ENCODE results near the gene RTN4R. TPM values are rescaled to one million over a fixed set of nuclear protein-coding genes. Genes with fewer than 3 reads are reported as not detected.

RTN4R gene
- total and polyA plus RNA-seq, 2 experiments from 2014 or later, result 10.6 to 38.4 TPM

DNA sequence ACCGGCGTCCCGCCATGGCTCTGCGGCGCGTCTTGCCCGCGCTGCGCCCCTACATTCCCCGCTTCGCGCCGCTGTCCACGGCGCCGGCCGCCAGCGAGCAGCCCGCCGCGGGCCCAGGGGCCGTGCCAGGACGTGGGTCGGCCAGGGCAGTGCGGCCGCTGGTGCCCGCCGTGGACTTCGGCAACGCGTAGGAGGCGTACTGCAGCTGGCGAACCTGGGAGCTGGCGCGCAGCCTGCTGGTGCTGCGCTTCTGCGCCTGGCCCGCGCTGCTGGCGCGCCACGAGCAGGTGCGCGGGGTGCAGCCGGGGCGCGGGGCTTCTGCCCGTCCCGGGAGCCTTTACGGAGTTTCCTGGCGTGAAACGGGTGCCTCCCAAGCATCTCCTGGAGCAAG is 31.6 kb upstream of the RTN4R start:
- Histone ChIP-seq H3K27me3 (ENCODE audit: insufficient read depth) (peaks cover 39% of the 10 kb centered on the region), H3K4me1 (ENCODE audit: insufficient read depth) (no peaks in the 10 kb centered on the region; the same call in 1 of the 2 replicates), H3F3A (replicated peaks; ENCODE audit: low read depth) (0 out of 2 replicates have a peak, but pooled peaks cover 3% of the 10 kb centered on the region), H3K9me2 (ENCODE audit: insufficient read depth) (no peaks in the 10 kb centered on the region), H2AFZ (0 out of 2 replicates have a peak overlapping the region, but pooled peaks have one; percentile 43), H3K36me3 (ENCODE audit: insufficient read depth) (no peaks in the 10 kb centered on the region), H4K20me1 (replicated peaks; ENCODE audit: insufficient read depth) (no peaks in the 10 kb centered on the region), H3K4me2 (peak overlapping the region; percentile 88), H3K27ac (ENCODE audit: low read depth) (no peak overlapping the region), H3K79me2 (replicated peaks; ENCODE audit: insufficient read depth) (no peaks in the 10 kb centered on the region), H3K4me3 (peak overlapping the region; percentile 73)
- Mint-ChIP-seq H3K4me3 (peak overlapping the region; percentile 66), H3K4me1 (peaks cover 6% of the 10 kb centered on the region; the same call in 2 of the 3 replicates), H3K9me3 (peaks cover 2% of the 10 kb centered on the region; the same call in 1 of the 3 replicates), H3K27ac (no peak overlapping the region), H3K36me3 (ENCODE audit: low read depth) (no peaks in the 10 kb centered on the region), H3K27me3 (ENCODE audit: insufficient read depth, low read depth, poor library complexity) (peaks cover 42% of the 10 kb centered on the region)
- DNase-seq (ENCODE audit: low spot score) (peak; percentile 58), ATAC-seq (peak; percentile 34)
- TF ChIP-seq EZH2 (IDR thresholded peaks at IDR 0.05; ENCODE audit: low read depth, unreplicated experiment) (no peak), CREB1 (CRISPR knock-in tag; IDR thresholded peaks at IDR 0.05; ENCODE audit: low read depth) (no peak), NANOG (IDR thresholded peaks at IDR 0.05; ENCODE audit: borderline replicate concordance) (no peak), ZNF114 (CRISPR knock-in tag; IDR thresholded peaks at IDR 0.05) (no peak), STAT1 (IDR thresholded peaks at IDR 0.05; ENCODE audit: unreplicated experiment) (no peak), JUNB (IDR thresholded peaks at IDR 0.05; ENCODE audit: unreplicated experiment) (no peak)
- TF ChIP-seq, protein P1, sequence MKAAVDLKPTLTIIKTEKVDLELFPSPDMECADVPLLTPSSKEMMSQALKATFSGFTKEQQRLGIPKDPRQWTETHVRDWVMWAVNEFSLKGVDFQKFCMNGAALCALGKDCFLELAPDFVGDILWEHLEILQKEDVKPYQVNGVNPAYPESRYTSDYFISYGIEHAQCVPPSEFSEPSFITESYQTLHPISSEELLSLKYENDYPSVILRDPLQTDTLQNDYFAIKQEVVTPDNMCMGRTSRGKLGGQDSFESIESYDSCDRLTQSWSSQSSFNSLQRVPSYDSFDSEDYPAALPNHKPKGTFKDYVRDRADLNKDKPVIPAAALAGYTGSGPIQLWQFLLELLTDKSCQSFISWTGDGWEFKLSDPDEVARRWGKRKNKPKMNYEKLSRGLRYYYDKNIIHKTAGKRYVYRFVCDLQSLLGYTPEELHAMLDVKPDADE (IDR thresholded peaks at IDR 0.05), result no peak

DNA sequence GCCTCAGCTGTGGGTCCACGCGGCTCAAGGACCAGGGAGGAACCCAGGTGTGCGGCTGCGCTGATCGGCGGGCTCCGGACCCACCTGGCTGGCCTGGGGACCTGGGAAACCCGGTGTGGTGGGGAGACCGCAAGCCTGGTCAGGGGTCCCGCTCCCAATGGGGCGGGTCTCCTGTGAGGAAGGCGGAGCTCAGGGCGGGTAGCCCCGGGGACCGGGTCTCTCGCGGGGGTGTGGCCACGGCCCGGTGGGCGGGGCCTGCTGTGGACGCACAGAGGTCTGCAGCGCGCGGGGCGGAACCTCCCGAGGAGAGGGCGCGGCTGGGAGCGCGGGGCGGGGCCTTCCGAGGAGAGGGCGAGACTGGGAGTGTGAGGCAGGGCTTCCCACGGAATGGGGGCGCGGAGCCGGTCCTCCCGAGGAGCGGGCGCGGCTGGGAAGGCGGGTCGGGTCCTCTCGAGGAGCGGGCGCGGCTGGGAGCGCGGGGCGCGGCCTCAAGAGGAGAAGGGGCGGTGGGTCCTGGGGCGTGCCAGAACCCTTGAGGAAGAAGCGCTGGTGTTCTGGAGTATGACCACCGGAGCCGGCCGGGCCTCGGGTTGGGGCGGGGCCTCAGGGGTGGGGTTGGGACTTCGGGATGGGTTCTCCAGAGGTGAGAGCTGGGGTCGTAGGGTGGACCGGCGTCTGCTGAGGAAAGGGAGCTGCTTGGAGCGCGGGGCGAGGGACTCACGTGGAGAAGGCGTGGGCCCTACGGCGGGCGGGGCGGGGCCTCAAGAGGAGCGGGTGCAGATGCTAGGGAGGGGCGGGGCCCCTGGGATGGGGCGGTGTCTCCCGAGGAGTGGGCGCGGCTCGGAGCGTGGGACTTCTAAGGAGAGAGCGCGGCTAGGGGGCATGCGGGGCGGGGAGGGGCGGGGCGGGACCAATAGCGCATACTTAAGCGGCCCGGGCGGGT is 31.0 kb upstream of the RTN4R start:
- Histone ChIP-seq H3K9me2 (ENCODE audit: insufficient read depth) (no peaks in the 10 kb centered on the region), H3K27ac (ENCODE audit: low read depth) (no peak overlapping the region), H3K27me3 (ENCODE audit: insufficient read depth) (peaks cover 39% of the 10 kb centered on the region), H3K4me3 (peak overlapping the region; percentile 73), H2AFZ (peak overlapping the region; percentile 92), H3K4me2 (peak overlapping the region; percentile 88), H3K4me1 (ENCODE audit: insufficient read depth) (no peaks in the 10 kb centered on the region; the same call in 1 of the 2 replicates), H3F3A (replicated peaks; ENCODE audit: low read depth) (0 out of 2 replicates have a peak, but pooled peaks cover 3% of the 10 kb centered on the region), H3K36me3 (ENCODE audit: insufficient read depth) (no peaks in the 10 kb centered on the region), H4K20me1 (replicated peaks; ENCODE audit: insufficient read depth) (no peaks in the 10 kb centered on the region), H3K79me2 (replicated peaks; ENCODE audit: insufficient read depth) (no peaks in the 10 kb centered on the region)
- peak; percentile 44; the same call in 1 of the 2 replicates for TF ChIP-seq POLR2AphosphoS5 (IDR thresholded peaks at IDR 0.05; ENCODE audit: low read depth)
- TF ChIP-seq JUNB (IDR thresholded peaks at IDR 0.05; ENCODE audit: unreplicated experiment), result no peak
- H3K4me3 Mint-ChIP-seq, result peak overlapping the region; percentile 76
- DNase-seq (ENCODE audit: low spot score) (peak; percentile 92), ATAC-seq (peak; percentile 83)
- H3K4me1 Mint-ChIP-seq, result peaks cover 6% of the 10 kb centered on the region; the same call in 2 of the 3 replicates
- H3K27me3 Mint-ChIP-seq (ENCODE audit: insufficient read depth, low read depth, poor library complexity), result peaks cover 42% of the 10 kb centered on the region
- no peak overlapping the region for H3K27ac Mint-ChIP-seq
- H3K9me3 Mint-ChIP-seq, result peaks cover 2% of the 10 kb centered on the region; the same call in 1 of the 3 replicates
- H3K36me3 Mint-ChIP-seq (ENCODE audit: low read depth), result no peaks in the 10 kb centered on the region
